OCI-LY3 (cell line): ENCODE measurements around the gene EHMT1.
A peak's percentile ranks its signal among the peaks of the same experiment; 100 is the strongest.

ENCODE experiments used
- H2AFZ ChIP-seq: fragments of 200-600, 300-600 bp; shearing (Covaris generic); 2 replicates; pipeline ENCODE4 v1.6.0; 2014; ENCODE audit warnings: antibody characterized with exemption, low read depth, low read length
- H3K27ac ChIP-seq: fragments of 200-600, 300-600 bp; sonication (generic); 2 replicates; pipeline ENCODE4 v1.5.1; 2014; ENCODE audit warnings: mild to moderate bottlenecking, low read length, moderate library complexity, mixed read lengths
- H3K27me3 ChIP-seq: fragments of 200-600, 300-600 bp; sonication (generic); 2 replicates; pipeline ENCODE4 v1.6.1; 2014; ENCODE audit warnings: low read depth, low read length, mixed read lengths
- H3K36me3 ChIP-seq: fragments of 200-600, 300-600 bp; sonication (generic); replicated peaks from 2 replicates; pipeline ENCODE3; 2014; ENCODE audit warnings: low read depth, low read length, mixed read lengths
- H3K4me1 ChIP-seq: fragments of 300-600, 200-600 bp; sonication (generic); 2 replicates; pipeline ENCODE4 v1.6.1; 2014; ENCODE audit warnings: low read length, mixed read lengths
- H3K4me2 ChIP-seq: fragments of 200-600, 300-600 bp; sonication (generic); 2 replicates; pipeline ENCODE4 v1.6.1; 2014; ENCODE audit warnings: low read length, mixed read lengths
- H3K4me3 ChIP-seq: fragments of 300-600, 200-600 bp; sonication (generic); 2 replicates; pipeline ENCODE4 v1.5.1; 2014; ENCODE audit warnings: antibody characterized with exemption, mild to moderate bottlenecking, low read length, moderate library complexity
- H3K79me2 ChIP-seq: fragments of 300-600, 200-600 bp; shearing (Covaris generic); 2 replicates; pipeline ENCODE4 v1.6.1; 2014; ENCODE audit warnings: mild to moderate bottlenecking, low read length, mixed read lengths
- H3K9ac ChIP-seq: fragments of 300-600, 200-600 bp; shearing (Covaris generic); 2 replicates; pipeline ENCODE4 v1.6.0; 2014; ENCODE audit warnings: mild to moderate bottlenecking, low read length, moderate library complexity
- H3K9me3 ChIP-seq: fragments of 200-600, 300-600 bp; shearing (Covaris generic); 2 replicates; pipeline ENCODE4 v1.6.1; 2014; ENCODE audit warnings: low read length, mixed read lengths; ENCODE audit not compliant: insufficient read depth
- H4K20me1 ChIP-seq: fragments of 200-600, 300-600 bp; sonication (generic); 2 replicates; pipeline ENCODE4 v1.6.1; 2016; ENCODE audit warnings: low read length, mixed read lengths; ENCODE audit not compliant: insufficient read depth
- EZH2phosphoT487 ChIP-seq: fragments of 200-600 bp; shearing (Covaris generic); IDR thresholded peaks from 2 replicates; pipeline ENCODE4 v1.6.1; 2018; ENCODE audit warnings: antibody characterized with exemption, mixed run types, low read depth
- TF ChIP-seq, protein P1 (sequence below): fragments of 200-600, 300-600 bp; sonication (generic); IDR thresholded peaks from 2 replicates; pipeline ENCODE4 v1.5.1; 2014; ENCODE audit warnings: antibody characterized with exemption, low read length, low read depth

EHMT1 gene

DNA sequence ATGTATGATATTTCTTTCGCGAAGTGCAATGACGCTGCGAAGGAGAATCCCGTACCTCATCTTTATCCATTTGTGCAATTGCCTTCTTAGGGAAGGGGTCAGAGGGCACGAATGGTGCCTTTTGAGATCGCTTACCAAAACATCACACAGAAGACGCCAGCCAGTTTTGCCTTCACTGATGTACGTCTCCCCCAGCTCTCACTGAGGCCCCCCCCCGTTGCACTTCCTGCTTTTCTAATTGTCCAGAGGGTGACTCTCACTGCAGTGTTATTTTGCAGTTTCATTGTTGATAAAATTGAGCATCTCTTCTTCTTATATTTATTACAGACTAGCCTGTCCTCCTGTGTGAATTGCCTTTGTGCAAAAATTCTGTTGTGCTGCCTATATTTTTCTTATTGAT, 219.8 kb downstream of the EHMT1 start:
- no peak for TF ChIP-seq EZH2phosphoT487
- TF ChIP-seq, protein P1, sequence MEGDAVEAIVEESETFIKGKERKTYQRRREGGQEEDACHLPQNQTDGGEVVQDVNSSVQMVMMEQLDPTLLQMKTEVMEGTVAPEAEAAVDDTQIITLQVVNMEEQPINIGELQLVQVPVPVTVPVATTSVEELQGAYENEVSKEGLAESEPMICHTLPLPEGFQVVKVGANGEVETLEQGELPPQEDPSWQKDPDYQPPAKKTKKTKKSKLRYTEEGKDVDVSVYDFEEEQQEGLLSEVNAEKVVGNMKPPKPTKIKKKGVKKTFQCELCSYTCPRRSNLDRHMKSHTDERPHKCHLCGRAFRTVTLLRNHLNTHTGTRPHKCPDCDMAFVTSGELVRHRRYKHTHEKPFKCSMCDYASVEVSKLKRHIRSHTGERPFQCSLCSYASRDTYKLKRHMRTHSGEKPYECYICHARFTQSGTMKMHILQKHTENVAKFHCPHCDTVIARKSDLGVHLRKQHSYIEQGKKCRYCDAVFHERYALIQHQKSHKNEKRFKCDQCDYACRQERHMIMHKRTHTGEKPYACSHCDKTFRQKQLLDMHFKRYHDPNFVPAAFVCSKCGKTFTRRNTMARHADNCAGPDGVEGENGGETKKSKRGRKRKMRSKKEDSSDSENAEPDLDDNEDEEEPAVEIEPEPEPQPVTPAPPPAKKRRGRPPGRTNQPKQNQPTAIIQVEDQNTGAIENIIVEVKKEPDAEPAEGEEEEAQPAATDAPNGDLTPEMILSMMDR = no peak
- Histone ChIP-seq H3K79me2 (no peaks in the 10 kb centered on the region), H3K4me2 (peak overlapping the region; percentile 47), H3K9ac (peak overlapping the region; percentile 58), H3K4me1 (peaks cover 50% of the 10 kb centered on the region), H3K36me3 (peaks cover 46% of the 10 kb centered on the region), H3K27ac (peak overlapping the region; percentile 98), H3K9me3 (peaks cover 3% of the 10 kb centered on the region; the same call in 1 of the 2 replicates), H3K4me3 (peak overlapping the region; percentile 21), H4K20me1 (no peaks in the 10 kb centered on the region), H3K27me3 (no peaks in the 10 kb centered on the region), H2AFZ (no peak overlapping the region)

DNA sequence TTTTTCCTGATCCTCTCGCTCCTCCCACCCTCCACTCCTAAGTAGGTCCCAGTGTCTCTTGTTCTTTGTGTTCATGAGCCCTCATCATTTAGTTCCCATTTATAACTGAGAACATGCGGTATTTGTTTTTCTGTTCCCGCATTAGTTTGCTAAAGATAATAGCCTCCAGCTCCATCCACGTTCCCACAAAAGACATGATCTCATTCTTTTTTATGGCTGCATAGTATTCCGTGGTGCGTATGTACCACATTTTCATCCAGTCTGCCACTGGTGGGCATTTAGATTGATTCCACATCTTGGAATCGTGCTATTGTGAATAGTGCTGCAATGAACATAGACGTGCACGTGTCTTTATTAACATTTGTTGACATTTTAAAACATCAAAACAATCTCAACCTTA, 224.6 kb downstream of the EHMT1 start:
- peaks cover 19% of the 10 kb centered on the region for H3K4me1 ChIP-seq

DNA sequence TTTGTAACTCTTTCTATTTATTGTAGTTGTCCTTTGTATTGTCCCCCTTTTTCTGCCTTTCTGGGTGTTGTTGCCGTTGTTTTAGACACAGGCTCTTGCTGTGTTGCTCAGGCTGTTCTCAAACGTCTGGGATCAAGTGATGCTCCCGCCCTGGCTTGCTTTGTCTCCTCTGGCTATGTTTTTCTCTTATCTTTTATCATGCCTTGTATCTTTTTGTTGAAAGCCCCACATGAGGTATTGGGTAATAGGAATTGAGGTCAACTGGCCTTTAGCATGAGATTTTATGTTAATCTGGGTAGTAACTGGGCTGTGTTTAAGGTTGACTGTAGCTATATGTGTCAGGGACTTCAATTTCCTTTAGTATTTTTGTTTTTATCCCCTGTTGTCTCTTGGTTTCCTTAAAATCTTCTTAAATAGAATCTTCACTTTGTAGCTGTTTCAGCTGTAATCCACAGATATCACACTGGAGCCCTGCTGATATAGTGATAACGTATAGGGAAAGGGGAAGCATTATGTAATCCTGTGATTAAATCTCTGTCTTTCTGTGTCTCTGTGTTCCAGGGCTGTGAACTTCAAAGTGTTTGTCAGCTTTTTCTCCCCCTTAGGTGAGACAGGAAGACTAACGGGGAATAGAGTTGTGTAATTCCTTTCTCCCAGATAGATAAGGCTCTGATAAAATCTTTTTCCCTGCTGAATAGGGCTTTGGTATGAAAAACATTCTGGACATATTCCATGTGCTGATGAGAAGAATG, 232.9 kb downstream of the EHMT1 start:
- Histone ChIP-seq H3K27ac (no peak overlapping the region), H3K4me3 (no peak overlapping the region), H2AFZ (no peak overlapping the region), H3K79me2 (no peaks in the 10 kb centered on the region), H3K9me3 (peaks cover 21% of the 10 kb centered on the region), H3K27me3 (no peaks in the 10 kb centered on the region), H3K4me2 (no peak overlapping the region), H4K20me1 (no peaks in the 10 kb centered on the region), H3K4me1 (no peaks in the 10 kb centered on the region), H3K9ac (no peak overlapping the region), H3K36me3 (peaks cover 17% of the 10 kb centered on the region)
- no peak for TF ChIP-seq EZH2phosphoT487
- TF ChIP-seq, protein P1 = no peak

More for the DNA sequence above, 224.6 kb downstream of the EHMT1 start:
- Histone ChIP-seq H3K4me3 (no peak overlapping the region), H4K20me1 (no peaks in the 10 kb centered on the region), H2AFZ (no peak overlapping the region), H3K27me3 (no peaks in the 10 kb centered on the region), H3K9me3 (peaks cover 3% of the 10 kb centered on the region; the same call in 1 of the 2 replicates), H3K79me2 (no peaks in the 10 kb centered on the region), H3K9ac (no peak overlapping the region), H3K4me2 (no peak overlapping the region), H3K36me3 (peaks cover 15% of the 10 kb centered on the region), H3K27ac (no peak overlapping the region)
- TF ChIP-seq, protein P1 = no peak
- TF ChIP-seq EZH2phosphoT487 = no peak

DNA sequence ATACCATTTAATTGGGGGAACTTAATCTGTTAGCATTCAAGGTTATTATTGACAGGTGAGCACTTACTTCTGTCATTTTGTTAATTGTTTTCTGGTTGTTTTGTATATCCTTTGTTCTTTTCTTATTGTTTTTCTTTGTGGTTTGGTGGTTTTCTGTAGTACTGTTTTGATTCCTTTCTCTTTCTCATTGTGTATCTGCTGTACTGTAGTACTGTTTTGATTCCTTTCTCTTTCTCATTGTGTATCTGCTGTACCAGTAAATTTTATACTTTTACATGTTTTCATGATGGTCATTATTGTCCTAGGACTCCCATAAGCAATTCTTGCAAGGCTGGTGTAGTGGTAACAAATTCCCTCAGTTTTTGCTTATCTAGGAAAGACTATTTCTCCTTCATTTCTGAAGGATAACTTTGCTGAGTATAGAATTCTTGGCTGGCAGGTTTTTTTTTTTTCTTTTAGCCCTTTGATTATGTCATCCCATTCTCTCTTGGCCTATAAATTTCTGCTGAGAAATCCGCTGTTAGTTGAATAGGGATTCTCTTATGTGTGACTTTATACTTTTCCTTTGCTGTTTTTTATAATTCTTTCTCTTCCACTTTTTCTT, 234.7 kb downstream of the EHMT1 start:
- Histone ChIP-seq H3K4me1 (no peaks in the 10 kb centered on the region), H3K9ac (no peak overlapping the region), H3K9me3 (peaks cover 23% of the 10 kb centered on the region), H3K4me3 (no peak overlapping the region), H3K27me3 (no peaks in the 10 kb centered on the region), H3K4me2 (no peak overlapping the region), H3K79me2 (no peaks in the 10 kb centered on the region), H2AFZ (no peak overlapping the region), H4K20me1 (no peaks in the 10 kb centered on the region), H3K36me3 (peaks cover 18% of the 10 kb centered on the region), H3K27ac (no peak overlapping the region)
- TF ChIP-seq, protein P1 = no peak
- no peak for TF ChIP-seq EZH2phosphoT487
